Esophagus (tissue), 2 donors: ENCODE measurements around the gene ERGIC2. TPM values are rescaled to one million over a fixed set of nuclear protein-coding genes. Genes with fewer than 3 reads are reported as not detected.

Experiments
- H3K27ac ChIP-seq, 2 donors: one replicate each; pipeline ENCODE4 v1.5.1; 2013; ENCODE audit warnings: low read depth in 2 of 2, mild to moderate bottlenecking in 2 of 2, inconsistent platforms in 1 of 2, low read length in 1 of 2, moderate library complexity in 1 of 2
- H3K27me3 ChIP-seq, 2 donors: one replicate each; pipeline ENCODE4 v1.6.1; 2013; ENCODE audit warnings: low read length in 2 of 2, control low read depth in 1 of 2, mild to moderate bottlenecking in 1 of 2; ENCODE audit not compliant: insufficient read depth in 2 of 2, control insufficient read depth in 1 of 2
- H3K36me3 ChIP-seq, 2 donors: one replicate each; pipeline ENCODE4 v1.6.1; 2013; ENCODE audit warnings: low read length in 1 of 2; ENCODE audit not compliant: control insufficient read depth in 2 of 2, insufficient read depth in 2 of 2
- H3K4me1 ChIP-seq, 2 donors: one replicate each; pipeline ENCODE4 v1.6.1; 2013; ENCODE audit warnings: low read length in 1 of 2; ENCODE audit not compliant: control insufficient read depth in 2 of 2, insufficient read depth in 2 of 2
- H3K4me3 ChIP-seq, 2 donors: one replicate each; pipeline ENCODE4 v1.5.1; 2013; ENCODE audit warnings: low read length in 2 of 2, mild to moderate bottlenecking in 2 of 2, low read depth in 1 of 2, moderate library complexity in 1 of 2
- H3K9me3 ChIP-seq, 2 donors: one replicate each; pipeline ENCODE4 v1.6.1; 2013; ENCODE audit warnings: mild to moderate bottlenecking in 2 of 2, low read depth in 1 of 2, low read length in 1 of 2, moderate library complexity in 1 of 2; ENCODE audit not compliant: control insufficient read depth in 2 of 2, insufficient read depth in 1 of 2
- WGBS, 2 donors: extraction: QIAGEN DNeasy Blood & Tissue Kit; methylation state at CpG; one replicate each; pipeline ENCODE4 v1.1.7; 2013; 5-methylcytosine and 5-hydroxymethylcytosine counted together
- polyA plus RNA-seq, 2 donors: library from polyadenylated mRNA; stranded (reverse); fragments of 200-250 nt; gene quantifications; one replicate each; pipeline ENCODE4 v1.2.3, GENCODE V29; 2013
- donor health status: healthy with polysubstance abuse.
- donor health status: Bipolar disorder and iron deficiency.

The ERGIC2 gene
- polyA plus RNA-seq, 2 donors: 29.2 to 40.2 TPM

DNA sequence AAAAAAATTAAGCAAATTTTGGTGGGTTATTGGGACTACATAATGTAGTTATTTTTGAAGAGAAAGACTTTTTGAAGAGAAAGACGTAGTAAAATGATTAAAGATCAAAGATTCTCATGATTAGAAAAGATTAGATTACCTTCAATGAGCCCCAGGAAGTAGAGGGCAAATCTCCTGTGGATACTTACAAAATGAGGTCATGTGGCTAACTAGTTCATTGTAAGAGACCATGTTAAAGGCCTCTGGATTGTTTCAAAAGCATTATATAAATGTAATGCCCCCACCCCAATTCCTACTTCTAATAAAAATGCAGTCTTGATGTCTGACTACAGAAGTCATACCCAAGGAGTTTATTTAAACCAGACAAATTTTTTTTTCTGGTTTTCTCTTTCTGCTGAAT is 93.3 kb downstream of the ERGIC2 start:
- H3K27me3 ChIP-seq: no peaks in the 10 kb centered on the region
- H3K36me3 ChIP-seq: no peaks in the 10 kb centered on the region
- no peak overlapping the region for H3K4me3 ChIP-seq
- H3K4me1 ChIP-seq: no peaks in the 10 kb centered on the region
- no peak overlapping the region for H3K27ac ChIP-seq
- 63 to 71% methylated on average over 1 of the region's 1 CpG for WGBS, 2 donors
- no peaks in the 10 kb centered on the region for H3K9me3 ChIP-seq

Other genes starting within 250 kb of the ERGIC2 start
- gene FAR2, start 231.9 kb downstream of the ERGIC2 start, polyA plus RNA-seq: 1 to 10 TPM in 1 of 2 donors, under 1 TPM in 1; 0.92 to 1.5 TPM
- under 1 TPM; 0.01 to 0.02 TPM for gene OVCH1, start 116.5 kb upstream of the ERGIC2 start, polyA plus RNA-seq